Esophagus muscularis mucosa (tissue), 4 donors: ENCODE data around the gene TENT5A. TPM values are rescaled to one million over a fixed set of nuclear protein-coding genes. Genes with fewer than 3 reads are reported as not detected.
A peak's percentile ranks its signal among the peaks of the same experiment; 100 is the strongest.

Experiments
- DNase-seq: peaks from one replicate; pipeline ENCODE4 v3.0.0-alpha.2; 2017; ENCODE audit errors: extremely low spot score
- H3K27ac ChIP-seq, 4 donors: fragments of 200-600 bp; sonication (generic); replicated peaks in 1 of 4; 1 replicate in 3 of 4; 2 replicates in 1 of 4; pipeline ENCODE4 v1.5.1; 2016 to 2019; ENCODE audit warnings: mild to moderate bottlenecking in 1 of 4
- H3K27me3 ChIP-seq, 4 donors: fragments of 200-600 bp; sonication (generic); one replicate each; pipeline versions ENCODE4 v1.5.1 to v1.6.0; 2016 to 2019
- H3K36me3 ChIP-seq, 4 donors: fragments of 200-600 bp; sonication (generic); one replicate each; pipeline ENCODE4 v1.5.1; 2016 to 2019
- H3K4me1 ChIP-seq, 4 donors: fragments of 200-600 bp; sonication (generic); one replicate each; pipeline ENCODE4 v1.5.1; 2016 to 2019
- H3K4me3 ChIP-seq, 4 donors: fragments of 200-600 bp; sonication (generic); 1 replicate in 2 of 4; 2 replicates in 2 of 4; pipeline ENCODE4 v1.5.1; 2016 to 2019; ENCODE audit warnings: mild to moderate bottlenecking in 4 of 4, moderate library complexity in 1 of 4
- H3K9me3 ChIP-seq, 4 donors: fragments of 200-600 bp; sonication (generic); 1 replicate in 3 of 4; 2 replicates in 1 of 4; pipeline ENCODE4 v1.5.1; 2016 to 2019
- EP300 ChIP-seq: sonication (generic); formaldehyde crosslinking; IDR thresholded peaks from one replicate; pipeline ENCODE4 v1.6.1; 2017; ENCODE audit warnings: antibody characterized with exemption
- POLR2A ChIP-seq: fragments of 450-650 bp; IDR thresholded peaks from one replicate; pipeline ENCODE4 v1.6.1; 2017; ENCODE audit warnings: antibody characterized with exemption, moderate library complexity, mild to moderate bottlenecking, low read depth
- POLR2AphosphoS5 ChIP-seq, 2 donors: sonication (generic); formaldehyde crosslinking; IDR thresholded peaks; one replicate each; pipeline ENCODE4 v1.6.1; 2017; ENCODE audit warnings: antibody characterized with exemption in 2 of 2
- WGBS: methylation state at CpG from one replicate; pipeline ENCODE4 v1.1.5; 2018; 5-methylcytosine and 5-hydroxymethylcytosine counted together
- intact Hi-C: fragments of 100-400 bp; cut with DNase I; formaldehyde crosslinking; loops from one replicate; pipeline ENCODE4 v1.15.1; 2023
- total RNA-seq, 4 donors: library from RNA; depleted of rRNA; stranded (reverse); fragments of >200 nt; gene quantifications; one replicate each; pipeline versions ENCODE4 v1.1.0 to v1.2.1, GENCODE V29; 2016
- TF ChIP-seq, protein P1 (sequence below), 3 experiments: fragments of 200-600 bp in 2 of 3; fragments of 450-650 bp in 1 of 3; sonication (generic) in 2 of 3; IDR thresholded peaks; one replicate each; pipeline ENCODE4 v1.5.1; 2017 to 2019; ENCODE audit warnings: antibody characterized with exemption in 3 of 3, mild to moderate bottlenecking in 2 of 3, moderate library complexity in 1 of 3

TENT5A gene
- 10 to 100 TPM in 1 of 4 donors, 1 to 10 TPM in 3; 8.5 to 10.4 (median 9.6) TPM for total RNA-seq

GRCh38 chr6:81752084-81752920, at the start of gene TENT5A:
Gene TENT5A (minus strand): TSS chr6:81752681. CDS start chr6:81752141, 540 bp downstream.
- WGBS, result under 1% methylated on average over 29 of the region's 77 CpGs
- TF ChIP-seq POLR2A (peak; percentile 57), EP300 (no peak), POLR2AphosphoS5 (IDR thresholded peaks at IDR 0.05) (peak; percentile 88 to 90)
- TF ChIP-seq, protein P1, sequence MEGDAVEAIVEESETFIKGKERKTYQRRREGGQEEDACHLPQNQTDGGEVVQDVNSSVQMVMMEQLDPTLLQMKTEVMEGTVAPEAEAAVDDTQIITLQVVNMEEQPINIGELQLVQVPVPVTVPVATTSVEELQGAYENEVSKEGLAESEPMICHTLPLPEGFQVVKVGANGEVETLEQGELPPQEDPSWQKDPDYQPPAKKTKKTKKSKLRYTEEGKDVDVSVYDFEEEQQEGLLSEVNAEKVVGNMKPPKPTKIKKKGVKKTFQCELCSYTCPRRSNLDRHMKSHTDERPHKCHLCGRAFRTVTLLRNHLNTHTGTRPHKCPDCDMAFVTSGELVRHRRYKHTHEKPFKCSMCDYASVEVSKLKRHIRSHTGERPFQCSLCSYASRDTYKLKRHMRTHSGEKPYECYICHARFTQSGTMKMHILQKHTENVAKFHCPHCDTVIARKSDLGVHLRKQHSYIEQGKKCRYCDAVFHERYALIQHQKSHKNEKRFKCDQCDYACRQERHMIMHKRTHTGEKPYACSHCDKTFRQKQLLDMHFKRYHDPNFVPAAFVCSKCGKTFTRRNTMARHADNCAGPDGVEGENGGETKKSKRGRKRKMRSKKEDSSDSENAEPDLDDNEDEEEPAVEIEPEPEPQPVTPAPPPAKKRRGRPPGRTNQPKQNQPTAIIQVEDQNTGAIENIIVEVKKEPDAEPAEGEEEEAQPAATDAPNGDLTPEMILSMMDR (IDR thresholded peaks at IDR 0.05), result no peak
- Histone ChIP-seq H3K4me3 (peak within 1 kb of the TSS; percentile 90 to 96 (median 94)), H3K36me3 (peaks cover 0 to 18% (median 0%) of the 10 kb centered on the region in 4 donors), H3K27me3 (no peaks in the 10 kb centered on the region), H3K27ac (peak within 1 kb of the TSS; percentile 94 to 98 (median 98)), H3K9me3 (no peaks in the 10 kb centered on the region), H3K4me1 (peaks cover 4 to 47% (median 42%) of the 10 kb centered on the region in 4 donors)
- peak; percentile 98 for DNase-seq
- intact Hi-C loops, result loop anchor here (5.0 to 10.0 kb wide), 5 partner anchors 282 to 1808 kb away; partner anchors contain the start of genes BCKDHB and ELOVL4

DNA sequence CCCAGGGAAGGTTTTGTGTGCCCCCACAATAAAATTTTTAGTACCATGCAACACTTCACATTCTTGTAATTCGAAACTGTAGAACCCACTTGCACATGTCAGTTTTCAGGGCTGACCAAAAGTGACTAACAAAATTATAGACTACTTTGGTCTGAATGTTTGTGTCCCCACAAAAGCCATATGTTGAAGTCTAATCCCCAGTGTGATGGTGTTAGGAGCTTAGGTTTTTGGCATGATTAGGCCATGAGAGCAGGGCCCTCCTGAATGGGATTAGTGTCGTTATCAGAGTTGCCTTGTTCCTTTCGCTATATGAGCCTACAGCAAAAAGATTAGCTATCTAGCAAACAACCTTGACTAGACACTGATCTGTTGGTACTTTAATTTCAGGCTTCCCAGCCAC, 49.0 kb upstream of the TENT5A start:
- WGBS, result 99% methylated on average over 3 of the region's 3 CpGs
- TF ChIP-seq, protein P1 (IDR thresholded peaks at IDR 0.05), result no peak
- TF ChIP-seq EP300, result no peak
- no peaks in the 10 kb centered on the region for H3K9me3 ChIP-seq

GRCh38 chr6:81800666-81801065, 48.2 kb upstream of the TENT5A start:
- Histone ChIP-seq H3K9me3 (no peaks in the 10 kb centered on the region), H3K4me3 (no peak overlapping the region), H3K36me3 (no peaks in the 10 kb centered on the region), H3K27ac (no peak overlapping the region), H3K4me1 (no peaks in the 10 kb centered on the region), H3K27me3 (no peaks in the 10 kb centered on the region)
- no peak for DNase-seq
- WGBS, result 84% methylated on average over 3 of the region's 3 CpGs
- no peak for TF ChIP-seq EP300
- TF ChIP-seq, protein P1 (IDR thresholded peaks at IDR 0.05), result no peak
- TF ChIP-seq POLR2A, result no peak
- TF ChIP-seq POLR2AphosphoS5 (IDR thresholded peaks at IDR 0.05), result no peak
- intact Hi-C loops, result no loop called here

More for the DNA sequence above, 49.0 kb upstream of the TENT5A start:
- no peak overlapping the region for H3K4me3 ChIP-seq
- H3K27ac ChIP-seq, result no peak overlapping the region
- intact Hi-C loops, result no loop called here
- no peaks in the 10 kb centered on the region for H3K36me3 ChIP-seq
- no peaks in the 10 kb centered on the region for H3K4me1 ChIP-seq
- DNase-seq, result no peak
- no peaks in the 10 kb centered on the region for H3K27me3 ChIP-seq

GRCh38 chr6:81799323-81799722, 46.8 kb upstream of the TENT5A start:
- intact Hi-C loops, result no loop called here
- 58% methylated on average over 1 of the region's 1 CpG for WGBS
- H3K27me3 ChIP-seq, result no peaks in the 10 kb centered on the region
- H3K4me3 ChIP-seq, result no peak overlapping the region
- no peak overlapping the region for H3K27ac ChIP-seq
- DNase-seq, result no peak
- no peaks in the 10 kb centered on the region for H3K4me1 ChIP-seq
- TF ChIP-seq POLR2AphosphoS5 (IDR thresholded peaks at IDR 0.05) (no peak), EP300 (no peak), POLR2A (no peak)
- TF ChIP-seq, protein P1 (IDR thresholded peaks at IDR 0.05), result no peak
- H3K9me3 ChIP-seq, result no peaks in the 10 kb centered on the region
- no peaks in the 10 kb centered on the region for H3K36me3 ChIP-seq
